K562 (cell line): ENCODE data around the gene HMGA1. TPM values are rescaled to one million over a fixed set of nuclear protein-coding genes. Genes with fewer than 3 reads are reported as not detected.

Experiments used
- E2F8 ChIP-seq: fragments of 450-650 bp; IDR thresholded peaks from 2 replicates; pipeline ENCODE4 v1.7.1; 2018; ENCODE audit warnings: mild to moderate bottlenecking, low read depth; ENCODE audit not compliant: partially characterized antibody
- EGR1 ChIP-seq: fragments of 450-650 bp; conservative IDR thresholded peaks from 2 replicates; pipeline ENCODE4 v1.6.1; 2017; ENCODE audit warnings: mild to moderate bottlenecking
- ESRRA ChIP-seq: fragments of 450-650 bp; IDR thresholded peaks from 2 replicates; pipeline ENCODE4 v1.6.1; 2014; ENCODE audit warnings: low read depth, mild to moderate bottlenecking, moderate library complexity, borderline replicate concordance
- EZH2 ChIP-seq: IDR thresholded peaks from 2 replicates; pipeline ENCODE4 v1.6.1; 2012; ENCODE audit warnings: low read depth, mild to moderate bottlenecking, inconsistent platforms, low read length, borderline replicate concordance
- SMARCE1 ChIP-seq: fragments of 450-650 bp; IDR thresholded peaks from 2 replicates; pipeline ENCODE4 v1.7.1; 2016; ENCODE audit warnings: mild to moderate bottlenecking
- SRF ChIP-seq, 2 experiments: fragments of 250-450, 450-650 bp in 1 of 2; sonication (Bioruptor Pico) in 1 of 2; sonication (generic) in 1 of 2; formaldehyde crosslinking; IDR thresholded peaks; 2 replicates each; pipeline versions ENCODE4 v1.5.0 to v1.5.1; 2020 to 2022; ENCODE audit warnings: mild to moderate bottlenecking in 1 of 2, missing genetic modification reagents in 1 of 2
- ZFX ChIP-seq: sonication (generic); formaldehyde crosslinking; IDR thresholded peaks from 2 replicates; pipeline ENCODE4 v1.8.0; 2022; ENCODE audit warnings: mild to moderate bottlenecking, missing genetic modification reagents, moderate library complexity
- ZNF239 ChIP-seq: fragments of 250-450 bp; sonication (Bioruptor Pico); IDR thresholded peaks from 2 replicates; pipeline ENCODE4 v1.4.0; 2020; ENCODE audit warnings: mild to moderate bottlenecking
- ZNF586 ChIP-seq: fragments of 450-650 bp; formaldehyde crosslinking; conservative IDR thresholded peaks from 2 replicates; pipeline ENCODE4 v1.4.0; 2020; ENCODE audit warnings: mild to moderate bottlenecking, moderate library complexity
- polyA plus RNA-seq, 8 experiments: library from polyadenylated mRNA; depleted of rRNA in 4 of 8; stranded (reverse) in 5 of 8; unstranded in 3 of 8; fragments of >200 nt; fragmentation: Nextera tagmentation in 2 of 8; fragmentation: Illumina TruSeq in 1 of 8; extraction: Ambion mirVana in 2 of 8; extraction: Trizol in 1 of 8; gene quantifications; 2 replicates each; pipeline versions ENCODE4 v1.2.1 to v1.2.3, GENCODE V29; 2011 to 2014; ENCODE audit warnings: inconsistent platforms in 1 of 8, missing spikeins in 1 of 8
- total RNA-seq, 7 experiments: library from RNA; depleted of rRNA in 6 of 7; stranded (reverse); fragments of >200 nt in 6 of 7; fragmentation: Illumina TruSeq in 2 of 7; extraction: Trizol in 2 of 7; gene quantifications; 2 replicates each; pipeline versions ENCODE4 v1.2.1 to v1.2.3, GENCODE V29; 2011 to 2021; ENCODE audit warnings: low replicate concordance in 1 of 7
- TF ChIP-seq, protein P1 (sequence below): fragments of 250-450 bp; sonication (Bioruptor Pico); IDR thresholded peaks from 2 replicates; pipeline ENCODE4 v1.9.0; 2021; ENCODE audit warnings: mild to moderate bottlenecking, inconsistent platforms
- TF ChIP-seq, protein P2 (sequence below): fragments of 200-800 bp; sonication (Bioruptor generic); IDR thresholded peaks from 2 replicates; pipeline ENCODE4 v1.6.1; 2016; ENCODE audit warnings: missing genetic modification characterization, missing compliant biosample characterization
- TF ChIP-seq, protein P3 (sequence below), 3 experiments: fragments of 200-800 bp in 1 of 3; sonication (Bioruptor generic) in 1 of 3; sonication (generic) in 1 of 3; formaldehyde crosslinking in 1 of 3; IDR thresholded peaks; 2 replicates each; pipeline versions ENCODE4 v1.6.1 to v1.8.0; 2016 to 2022; ENCODE audit warnings: mild to moderate bottlenecking in 2 of 3, missing compliant biosample characterization in 2 of 3, missing genetic modification characterization in 2 of 3, missing genetic modification reagents in 1 of 3
- TF ChIP-seq, protein P4 (sequence below): sonication (generic); formaldehyde crosslinking; IDR thresholded peaks from 2 replicates; pipeline ENCODE4 v1.8.0; 2022; ENCODE audit warnings: mild to moderate bottlenecking, missing genetic modification reagents

HMGA1 gene
- total and polyA plus RNA-seq, 9 of the 15 experiments (the other 6 are each of a cell fraction or from before 2014, with no cell fraction given), result 27.8 to 1,947 (median 594) TPM

GRCh38 chr6:34237722-34238584 lies 1.3 kb downstream of the HMGA1 start (continued):
- peak; percentile 86 for TF ChIP-seq E2F8
- no peak for TF ChIP-seq EZH2
- peak; percentile 89 for TF ChIP-seq EGR1
- TF ChIP-seq, protein P1, sequence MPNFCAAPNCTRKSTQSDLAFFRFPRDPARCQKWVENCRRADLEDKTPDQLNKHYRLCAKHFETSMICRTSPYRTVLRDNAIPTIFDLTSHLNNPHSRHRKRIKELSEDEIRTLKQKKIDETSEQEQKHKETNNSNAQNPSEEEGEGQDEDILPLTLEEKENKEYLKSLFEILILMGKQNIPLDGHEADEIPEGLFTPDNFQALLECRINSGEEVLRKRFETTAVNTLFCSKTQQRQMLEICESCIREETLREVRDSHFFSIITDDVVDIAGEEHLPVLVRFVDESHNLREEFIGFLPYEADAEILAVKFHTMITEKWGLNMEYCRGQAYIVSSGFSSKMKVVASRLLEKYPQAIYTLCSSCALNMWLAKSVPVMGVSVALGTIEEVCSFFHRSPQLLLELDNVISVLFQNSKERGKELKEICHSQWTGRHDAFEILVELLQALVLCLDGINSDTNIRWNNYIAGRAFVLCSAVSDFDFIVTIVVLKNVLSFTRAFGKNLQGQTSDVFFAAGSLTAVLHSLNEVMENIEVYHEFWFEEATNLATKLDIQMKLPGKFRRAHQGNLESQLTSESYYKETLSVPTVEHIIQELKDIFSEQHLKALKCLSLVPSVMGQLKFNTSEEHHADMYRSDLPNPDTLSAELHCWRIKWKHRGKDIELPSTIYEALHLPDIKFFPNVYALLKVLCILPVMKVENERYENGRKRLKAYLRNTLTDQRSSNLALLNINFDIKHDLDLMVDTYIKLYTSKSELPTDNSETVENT (CRISPR knock-in tag), result peak; percentile 63; the same call in 1 of the 2 replicates
- TF ChIP-seq SMARCE1, result no peak
- TF ChIP-seq SRF (CRISPR knock-in tag; IDR thresholded peaks at IDR 0.05), result no peak
- peak; percentile 79 for TF ChIP-seq ESRRA
- TF ChIP-seq, protein P2, sequence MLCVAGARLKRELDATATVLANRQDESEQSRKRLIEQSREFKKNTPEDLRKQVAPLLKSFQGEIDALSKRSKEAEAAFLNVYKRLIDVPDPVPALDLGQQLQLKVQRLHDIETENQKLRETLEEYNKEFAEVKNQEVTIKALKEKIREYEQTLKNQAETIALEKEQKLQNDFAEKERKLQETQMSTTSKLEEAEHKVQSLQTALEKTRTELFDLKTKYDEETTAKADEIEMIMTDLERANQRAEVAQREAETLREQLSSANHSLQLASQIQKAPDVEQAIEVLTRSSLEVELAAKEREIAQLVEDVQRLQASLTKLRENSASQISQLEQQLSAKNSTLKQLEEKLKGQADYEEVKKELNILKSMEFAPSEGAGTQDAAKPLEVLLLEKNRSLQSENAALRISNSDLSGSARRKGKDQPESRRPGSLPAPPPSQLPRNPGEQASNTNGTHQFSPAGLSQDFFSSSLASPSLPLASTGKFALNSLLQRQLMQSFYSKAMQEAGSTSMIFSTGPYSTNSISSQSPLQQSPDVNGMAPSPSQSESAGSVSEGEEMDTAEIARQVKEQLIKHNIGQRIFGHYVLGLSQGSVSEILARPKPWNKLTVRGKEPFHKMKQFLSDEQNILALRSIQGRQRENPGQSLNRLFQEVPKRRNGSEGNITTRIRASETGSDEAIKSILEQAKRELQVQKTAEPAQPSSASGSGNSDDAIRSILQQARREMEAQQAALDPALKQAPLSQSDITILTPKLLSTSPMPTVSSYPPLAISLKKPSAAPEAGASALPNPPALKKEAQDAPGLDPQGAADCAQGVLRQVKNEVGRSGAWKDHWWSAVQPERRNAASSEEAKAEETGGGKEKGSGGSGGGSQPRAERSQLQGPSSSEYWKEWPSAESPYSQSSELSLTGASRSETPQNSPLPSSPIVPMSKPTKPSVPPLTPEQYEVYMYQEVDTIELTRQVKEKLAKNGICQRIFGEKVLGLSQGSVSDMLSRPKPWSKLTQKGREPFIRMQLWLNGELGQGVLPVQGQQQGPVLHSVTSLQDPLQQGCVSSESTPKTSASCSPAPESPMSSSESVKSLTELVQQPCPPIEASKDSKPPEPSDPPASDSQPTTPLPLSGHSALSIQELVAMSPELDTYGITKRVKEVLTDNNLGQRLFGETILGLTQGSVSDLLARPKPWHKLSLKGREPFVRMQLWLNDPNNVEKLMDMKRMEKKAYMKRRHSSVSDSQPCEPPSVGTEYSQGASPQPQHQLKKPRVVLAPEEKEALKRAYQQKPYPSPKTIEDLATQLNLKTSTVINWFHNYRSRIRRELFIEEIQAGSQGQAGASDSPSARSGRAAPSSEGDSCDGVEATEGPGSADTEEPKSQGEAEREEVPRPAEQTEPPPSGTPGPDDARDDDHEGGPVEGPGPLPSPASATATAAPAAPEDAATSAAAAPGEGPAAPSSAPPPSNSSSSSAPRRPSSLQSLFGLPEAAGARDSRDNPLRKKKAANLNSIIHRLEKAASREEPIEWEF (CRISPR knock-in tag), result no peak
- TF ChIP-seq, protein P3, sequence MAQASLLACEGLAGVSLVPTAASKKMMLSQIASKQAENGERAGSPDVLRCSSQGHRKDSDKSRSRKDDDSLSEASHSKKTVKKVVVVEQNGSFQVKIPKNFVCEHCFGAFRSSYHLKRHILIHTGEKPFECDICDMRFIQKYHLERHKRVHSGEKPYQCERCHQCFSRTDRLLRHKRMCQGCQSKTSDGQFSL (CRISPR knock-in tag; IDR thresholded peaks at IDR 0.05), result peak; percentile 83
- TF ChIP-seq, protein P3 (tag; IDR thresholded peaks at IDR 0.05), result peak in 1 of 2 experiments; percentile 70; a peak in 1 of 4 replicates
- TF ChIP-seq ZNF586 (CRISPR knock-in tag), result no peak
- TF ChIP-seq ZNF239 (CRISPR knock-in tag), result no peak
- TF ChIP-seq, protein P4, sequence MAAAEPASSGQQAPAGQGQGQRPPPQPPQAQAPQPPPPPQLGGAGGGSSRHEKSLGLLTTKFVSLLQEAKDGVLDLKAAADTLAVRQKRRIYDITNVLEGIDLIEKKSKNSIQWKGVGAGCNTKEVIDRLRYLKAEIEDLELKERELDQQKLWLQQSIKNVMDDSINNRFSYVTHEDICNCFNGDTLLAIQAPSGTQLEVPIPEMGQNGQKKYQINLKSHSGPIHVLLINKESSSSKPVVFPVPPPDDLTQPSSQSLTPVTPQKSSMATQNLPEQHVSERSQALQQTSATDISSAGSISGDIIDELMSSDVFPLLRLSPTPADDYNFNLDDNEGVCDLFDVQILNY (CRISPR knock-in tag), result peak; percentile 98
- TF ChIP-seq ZFX (CRISPR knock-in tag), result peak; percentile 82
